ENCODE measurements around the gene PTPRN2.

PTPRN2 gene

GRCh38 chr7:157908006-157908782, 679.4 kb downstream of the PTPRN2 start:
- DNase-seq (ENCODE audit: low read depth): no peak
- TF ChIP-seq, protein P1, sequence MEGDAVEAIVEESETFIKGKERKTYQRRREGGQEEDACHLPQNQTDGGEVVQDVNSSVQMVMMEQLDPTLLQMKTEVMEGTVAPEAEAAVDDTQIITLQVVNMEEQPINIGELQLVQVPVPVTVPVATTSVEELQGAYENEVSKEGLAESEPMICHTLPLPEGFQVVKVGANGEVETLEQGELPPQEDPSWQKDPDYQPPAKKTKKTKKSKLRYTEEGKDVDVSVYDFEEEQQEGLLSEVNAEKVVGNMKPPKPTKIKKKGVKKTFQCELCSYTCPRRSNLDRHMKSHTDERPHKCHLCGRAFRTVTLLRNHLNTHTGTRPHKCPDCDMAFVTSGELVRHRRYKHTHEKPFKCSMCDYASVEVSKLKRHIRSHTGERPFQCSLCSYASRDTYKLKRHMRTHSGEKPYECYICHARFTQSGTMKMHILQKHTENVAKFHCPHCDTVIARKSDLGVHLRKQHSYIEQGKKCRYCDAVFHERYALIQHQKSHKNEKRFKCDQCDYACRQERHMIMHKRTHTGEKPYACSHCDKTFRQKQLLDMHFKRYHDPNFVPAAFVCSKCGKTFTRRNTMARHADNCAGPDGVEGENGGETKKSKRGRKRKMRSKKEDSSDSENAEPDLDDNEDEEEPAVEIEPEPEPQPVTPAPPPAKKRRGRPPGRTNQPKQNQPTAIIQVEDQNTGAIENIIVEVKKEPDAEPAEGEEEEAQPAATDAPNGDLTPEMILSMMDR (IDR thresholded peaks at IDR 0.05; ENCODE audit: low read depth, low read length, missing control alignments): no peak

DNA sequence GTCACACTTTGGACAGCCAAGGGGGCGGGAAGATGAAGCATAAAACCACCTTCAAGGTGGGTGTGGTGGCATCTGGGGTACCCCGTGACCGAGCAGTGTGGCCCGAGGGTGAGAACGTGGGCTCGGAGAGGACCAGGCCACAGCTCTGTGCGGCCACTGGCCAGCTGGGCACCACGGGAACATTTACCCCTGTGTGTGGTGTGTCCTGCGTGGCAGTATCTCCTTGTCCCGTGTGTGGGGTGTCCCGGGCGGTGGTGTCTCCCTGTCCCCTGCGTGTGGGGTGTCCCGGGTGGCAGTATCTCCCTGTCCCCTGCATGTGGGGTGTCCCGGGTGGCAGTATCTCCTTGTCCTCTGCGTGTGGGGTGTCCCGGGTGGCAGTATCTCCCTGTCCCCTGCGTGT, 680.5 kb downstream of the PTPRN2 start:
- TF ChIP-seq, protein P1 (IDR thresholded peaks at IDR 0.05; ENCODE audit: low read depth, low read length, missing control alignments): no peak
- DNase-seq (ENCODE audit: low read depth): no peak
- H3K4me3 ChIP-seq (ENCODE audit: low read depth, low read length): no peak overlapping the region

More at GRCh38 chr7:157908006-157908782, 679.4 kb downstream of the PTPRN2 start:
- H3K4me3 ChIP-seq (ENCODE audit: low read depth, low read length): no peak overlapping the region

- TF ChIP-seq, protein P1 (IDR thresholded peaks at IDR 0.05; ENCODE audit: low read depth, low read length, missing control alignments): no peak
- DNase-seq (ENCODE audit: low read depth): no peak
- no peak overlapping the region for H3K4me3 ChIP-seq (ENCODE audit: low read depth, low read length)
Measured at GRCh38 chr7:157906583-157906982, 681.0 kb downstream of the PTPRN2 start.

GRCh38 chr7:157905651-157906461, 681.8 kb downstream of the PTPRN2 start:
- TF ChIP-seq, protein P1 (IDR thresholded peaks at IDR 0.05; ENCODE audit: low read depth, low read length, missing control alignments): no peak
- DNase-seq (ENCODE audit: low read depth): no peak
- no peak overlapping the region for H3K4me3 ChIP-seq (ENCODE audit: low read depth, low read length)

- DNase-seq (ENCODE audit: low read depth): no peak
- TF ChIP-seq, protein P1 (IDR thresholded peaks at IDR 0.05; ENCODE audit: low read depth, low read length, missing control alignments): no peak
- H3K4me3 ChIP-seq (ENCODE audit: low read depth, low read length): no peak overlapping the region
Measured at GRCh38 chr7:157904866-157905570, 682.6 kb downstream of the PTPRN2 start.

DNA sequence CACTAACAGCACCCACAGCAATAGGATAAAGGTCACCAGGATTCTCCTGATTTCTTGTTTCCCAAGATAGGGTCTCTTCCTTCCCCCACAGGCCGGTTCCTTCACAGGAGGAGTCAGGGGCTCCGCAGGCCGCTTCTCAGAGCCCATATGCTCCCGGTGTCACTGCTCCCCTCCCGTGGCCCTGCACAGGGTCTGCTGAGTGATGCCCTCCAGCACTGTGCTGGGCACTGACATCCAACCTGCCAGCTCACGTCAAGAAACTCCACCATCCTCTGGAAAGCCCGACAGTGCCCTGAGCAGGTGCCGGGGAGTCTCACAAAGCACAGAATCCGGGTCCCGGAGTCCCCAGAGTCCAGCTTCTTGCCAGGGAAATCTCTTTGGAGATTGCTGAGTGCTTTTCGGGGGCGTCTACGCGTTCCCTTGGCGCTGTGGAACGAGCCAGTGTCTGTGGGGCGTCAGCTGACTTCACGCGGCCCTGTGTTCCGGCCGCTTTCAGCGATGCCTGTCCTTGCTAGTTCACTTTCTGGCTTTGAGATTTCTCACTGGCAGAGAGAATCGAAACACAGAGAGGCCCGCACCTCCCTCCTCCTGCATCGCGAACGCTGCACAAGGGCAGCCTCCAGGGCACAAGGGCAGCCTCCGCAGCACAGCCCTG, 683.3 kb downstream of the PTPRN2 start:
- H3K4me3 ChIP-seq (ENCODE audit: low read depth, low read length): no peak overlapping the region
- no peak for DNase-seq (ENCODE audit: low read depth)
- TF ChIP-seq, protein P1 (IDR thresholded peaks at IDR 0.05; ENCODE audit: low read depth, low read length, missing control alignments): no peak
